Hepatocyte (in vitro differentiated cells): ENCODE measurements around the gene MRNIP. TPM values are rescaled to one million over a fixed set of nuclear protein-coding genes. Genes with fewer than 3 reads are reported as not detected.

ENCODE experiments used
- DNase-seq: peaks from one replicate; pipeline ENCODE4 v3.0.0-alpha.2; 2016; ENCODE audit warnings: low spot score
- H2AFZ ChIP-seq: fragments of 200-600 bp; sonication (generic); 2 replicates; pipeline ENCODE4 v1.6.0; 2016; ENCODE audit warnings: antibody characterized with exemption, mild to moderate bottlenecking
- H3K27ac ChIP-seq: fragments of 200-600 bp; sonication (generic); 2 replicates; pipeline ENCODE4 v1.5.1; 2016; ENCODE audit warnings: mild to moderate bottlenecking
- H3K27me3 ChIP-seq: fragments of 200-600 bp; sonication (generic); 2 replicates; pipeline ENCODE4 v1.6.1; 2016
- H3K36me3 ChIP-seq: fragments of 200-600 bp; sonication (generic); replicated peaks from 2 replicates; pipeline ENCODE4 v1.5.1; 2016; ENCODE audit warnings: low read depth; ENCODE audit not compliant: insufficient read depth
- H3K4me1 ChIP-seq: fragments of 200-600 bp; sonication (generic); 2 replicates; pipeline ENCODE4 v1.5.1; 2016; ENCODE audit warnings: mild to moderate bottlenecking, moderate library complexity; ENCODE audit not compliant: insufficient read depth
- H3K4me2 ChIP-seq: fragments of 200-600 bp; sonication (generic); 2 replicates; pipeline ENCODE4 v1.6.0; 2016
- H3K4me3 ChIP-seq: fragments of 200-600 bp; sonication (generic); 2 replicates; pipeline ENCODE4 v1.5.1; 2016; ENCODE audit warnings: mild to moderate bottlenecking
- H3K79me2 ChIP-seq: fragments of 200-600 bp; sonication (generic); 2 replicates; pipeline ENCODE4 v1.6.0; 2017; ENCODE audit warnings: mild to moderate bottlenecking
- H3K9me2 ChIP-seq: fragments of 200-600 bp; sonication (generic); replicated peaks from 2 replicates; pipeline ENCODE4 v1.6.0; 2017; ENCODE audit warnings: mild to moderate bottlenecking; ENCODE audit not compliant: insufficient read depth
- H3K9me3 ChIP-seq: fragments of 200-600 bp; sonication (generic); 2 replicates; pipeline ENCODE4 v1.5.1; 2016; ENCODE audit warnings: low read depth, mild to moderate bottlenecking
- H4K20me1 ChIP-seq: fragments of 200-600 bp; sonication (generic); 2 replicates; pipeline ENCODE4 v1.6.0; 2016; ENCODE audit warnings: mild to moderate bottlenecking; ENCODE audit not compliant: insufficient read depth, poor library complexity, severe bottlenecking
- CTCF ChIP-seq: fragments of 200-600 bp; sonication (generic); IDR thresholded peaks from 2 replicates; pipeline ENCODE4 v1.5.1; 2016; ENCODE audit warnings: antibody characterized with exemption, mild to moderate bottlenecking; ENCODE audit not compliant: poor library complexity
- EZH2 ChIP-seq: fragments of 200-600 bp; sonication (generic); IDR thresholded peaks from 2 replicates; pipeline ENCODE4 v1.6.1; 2016; ENCODE audit warnings: antibody characterized with exemption, mild to moderate bottlenecking, borderline replicate concordance
- EZH2phosphoT487 ChIP-seq: fragments of 200-600 bp; sonication (generic); IDR thresholded peaks from one replicate; pipeline ENCODE4 v1.6.1; 2018; ENCODE audit warnings: antibody characterized with exemption, mild to moderate bottlenecking, low read depth, moderate library complexity; ENCODE audit not compliant: unreplicated experiment, severe bottlenecking
- whole genome bisulfite sequencing: methylation state at CpG from one replicate; pipeline ENCODE4 v1.1.6; 2016; ENCODE audit warnings: low lambda C conversion rate; ENCODE audit errors: missing lambda C conversion rate; 5-methylcytosine and 5-hydroxymethylcytosine counted together
- polyA plus RNA-seq: library from polyadenylated mRNA; unstranded; fragments of >200 nt; fragmentation: Nextera tagmentation; extraction: Ambion mirVana; gene quantifications from 2 replicates; pipeline ENCODE4 v1.2.1, GENCODE V29; 2016
- total RNA-seq: library from RNA; depleted of rRNA; stranded (reverse); fragments of >200 nt; gene quantifications from 2 replicates; pipeline ENCODE4 v1.2.3, GENCODE V29; 2014

The MRNIP gene
- total and polyA plus RNA-seq, 2 experiments from 2014 or later: 21.2 to 28.5 TPM

GRCh38 chr5:179882338-179882737, 23.7 kb upstream of the MRNIP start:
- Histone ChIP-seq H3K4me3 (no peak overlapping the region), H3K27ac (no peak overlapping the region), H3K4me2 (no peak overlapping the region), H3K9me3 (peaks cover 25% of the 10 kb centered on the region), H3K9me2 (no peaks in the 10 kb centered on the region), H3K27me3 (no peaks in the 10 kb centered on the region), H3K36me3 (peaks cover 5% of the 10 kb centered on the region), H2AFZ (no peak overlapping the region), H4K20me1 (no peaks in the 10 kb centered on the region), H3K79me2 (no peaks in the 10 kb centered on the region), H3K4me1 (no peaks in the 10 kb centered on the region)
- TF ChIP-seq CTCF (no peak), EZH2 (no peak), EZH2phosphoT487 (no peak)
- no peak for DNase-seq
- 75% methylated on average over 4 of the region's 4 CpGs for whole genome bisulfite sequencing

GRCh38 chr5:179880848-179881590, 22.4 kb upstream of the MRNIP start:
- no peaks in the 10 kb centered on the region for H3K79me2 ChIP-seq
- H3K27me3 ChIP-seq: no peaks in the 10 kb centered on the region
- no peak overlapping the region for H2AFZ ChIP-seq
- no peak overlapping the region for H3K27ac ChIP-seq
- peaks cover 25% of the 10 kb centered on the region for H3K9me3 ChIP-seq
- DNase-seq: no peak
- no peaks in the 10 kb centered on the region for H4K20me1 ChIP-seq
- no peak overlapping the region for H3K4me2 ChIP-seq
- H3K36me3 ChIP-seq: peaks cover 5% of the 10 kb centered on the region
- H3K9me2 ChIP-seq: no peaks in the 10 kb centered on the region
- H3K4me1 ChIP-seq: no peaks in the 10 kb centered on the region
- TF ChIP-seq EZH2 (no peak), CTCF (no peak), EZH2phosphoT487 (no peak)
- WGBS: 98% methylated on average over 22 of the region's 25 CpGs
- no peak overlapping the region for H3K4me3 ChIP-seq

- H2AFZ ChIP-seq: no peak overlapping the region
- no peaks in the 10 kb centered on the region for H4K20me1 ChIP-seq
- H3K4me1 ChIP-seq: no peaks in the 10 kb centered on the region
- no peaks in the 10 kb centered on the region for H3K9me2 ChIP-seq
- no peak for DNase-seq
- TF ChIP-seq CTCF: no peak
- TF ChIP-seq EZH2: no peak
- TF ChIP-seq EZH2phosphoT487: no peak
- H3K4me2 ChIP-seq: no peak overlapping the region
- H3K4me3 ChIP-seq: no peak overlapping the region
- no peaks in the 10 kb centered on the region for H3K27me3 ChIP-seq
- H3K27ac ChIP-seq: no peak overlapping the region
- peaks cover 5% of the 10 kb centered on the region for H3K36me3 ChIP-seq
- H3K9me3 ChIP-seq: peaks cover 25% of the 10 kb centered on the region
- WGBS: 95% methylated on average over 11 of the region's 12 CpGs
- no peaks in the 10 kb centered on the region for H3K79me2 ChIP-seq
Observed at GRCh38 chr5:179880066-179880650, 21.5 kb upstream of the MRNIP start.
